ENCODE results near the gene THADA. TPM values are rescaled to one million over a fixed set of nuclear protein-coding genes. Genes with fewer than 3 reads are reported as not detected.
"Not testable (repeated sequence)": the region's sequence is repeated elsewhere in the genome, so short reads cannot be mapped to it uniquely, and the experiment has no call there.

The THADA gene
- total and polyA plus RNA-seq, 5 experiments from 2014 or later: 9.2 to 40.3 (median 15.5) TPM

DNA sequence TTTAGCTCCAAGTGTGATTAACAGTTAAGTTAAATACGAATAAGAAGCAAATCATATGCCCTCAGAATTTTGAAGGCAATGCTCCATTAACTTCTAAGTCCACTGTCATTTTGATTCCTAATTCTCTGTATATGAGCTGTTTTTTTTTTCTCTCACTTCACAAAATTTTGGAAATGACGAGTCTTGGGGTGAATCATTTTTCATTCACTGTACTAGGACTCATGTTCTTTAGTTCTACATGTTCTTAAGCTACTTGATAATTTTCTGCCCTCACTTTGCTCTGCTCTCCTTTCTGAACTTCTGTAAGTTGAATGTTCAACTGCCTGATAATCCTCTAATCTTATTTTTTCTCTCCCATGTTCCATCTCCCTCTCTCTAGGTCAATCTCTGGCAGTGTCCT is 141.0 kb downstream of the THADA start:
- POLR2A ChIA-PET: interaction anchor here (0.7 kb wide), 2 partner anchors 212 to 889 kb away, joined by 3 to 4 read pairs; no protein-coding TSS in a partner anchor
- DNase-seq: no peak
- H3K4me3 Mint-ChIP-seq: no peak overlapping the region
- peaks cover 0 to 2% (median 0%) of the 10 kb centered on the region in 9 donors for H3K9me3 Mint-ChIP-seq
- peak overlapping the region in 2 of 10 donors; percentile 65 to 70 for H3K27ac Mint-ChIP-seq
- ATAC-seq: no peak
- peaks cover 0 to 20% (median 6%) of the 10 kb centered on the region in 4 donors for H3K4me1 Mint-ChIP-seq
- no peaks in the 10 kb centered on the region for H3K27me3 Mint-ChIP-seq
- H3K36me3 Mint-ChIP-seq: peaks cover 12 to 58% (median 31%) of the 10 kb centered on the region in 3 donors

DNA sequence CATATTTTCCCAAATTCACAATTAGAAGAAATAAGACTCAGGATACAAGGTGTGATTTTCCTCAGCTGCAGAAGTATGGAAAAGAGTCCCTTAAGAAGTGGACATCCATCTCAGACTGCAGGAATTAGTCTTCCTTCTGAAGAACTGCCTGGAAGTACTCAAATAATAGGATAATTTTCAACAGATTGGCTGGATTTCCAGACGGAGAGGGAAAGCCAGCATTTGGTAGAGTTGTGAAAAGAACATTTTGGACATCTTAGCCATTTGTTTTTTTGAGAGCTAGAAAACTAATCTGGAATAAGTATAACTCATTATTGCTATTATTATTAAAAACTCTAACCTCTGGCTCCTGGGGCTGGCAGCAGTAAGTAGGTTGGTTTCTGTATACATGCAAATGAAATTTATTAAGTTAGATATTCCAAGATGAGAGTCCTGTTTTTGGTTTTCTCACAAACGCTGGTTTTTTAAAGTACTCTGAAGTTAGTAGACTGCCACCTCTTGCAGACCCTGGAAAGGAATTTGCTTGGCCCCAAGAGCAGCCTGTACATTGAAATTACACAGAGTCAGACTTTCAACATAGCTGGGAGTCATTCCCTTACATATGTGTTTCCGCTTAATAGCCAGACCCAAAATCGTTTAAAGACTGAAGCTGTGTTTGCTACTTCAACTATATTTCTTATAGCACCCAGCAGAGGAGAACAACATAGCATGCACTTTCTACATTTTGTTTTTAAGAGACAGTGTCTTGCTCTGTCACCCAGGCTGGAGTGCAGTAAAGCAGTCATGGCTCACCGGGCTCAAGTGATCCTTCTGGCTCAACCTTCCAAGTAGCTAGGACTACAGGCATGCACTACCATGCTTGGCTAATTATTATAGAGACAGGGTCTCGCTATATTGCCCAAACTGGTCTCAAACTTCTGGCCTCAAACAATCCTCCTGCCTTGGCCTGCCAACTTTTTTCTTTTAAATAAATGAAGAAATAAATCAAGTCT is 142.4 kb downstream of the THADA start:
- Mint-ChIP-seq H3K27ac (no peak overlapping the region), H3K4me3 (no peak overlapping the region), H3K4me1 (peaks cover 3 to 17% (median 9%) of the 10 kb centered on the region in 4 donors), H3K27me3 (no peaks in the 10 kb centered on the region), H3K36me3 (peaks cover 17 to 63% (median 36%) of the 10 kb centered on the region in 3 donors), H3K9me3 (peaks cover 0 to 2% (median 0%) of the 10 kb centered on the region in 9 donors)
- DNase-seq (no peak), ATAC-seq (no peak)
- POLR2A ChIA-PET: no interaction called here

DNA sequence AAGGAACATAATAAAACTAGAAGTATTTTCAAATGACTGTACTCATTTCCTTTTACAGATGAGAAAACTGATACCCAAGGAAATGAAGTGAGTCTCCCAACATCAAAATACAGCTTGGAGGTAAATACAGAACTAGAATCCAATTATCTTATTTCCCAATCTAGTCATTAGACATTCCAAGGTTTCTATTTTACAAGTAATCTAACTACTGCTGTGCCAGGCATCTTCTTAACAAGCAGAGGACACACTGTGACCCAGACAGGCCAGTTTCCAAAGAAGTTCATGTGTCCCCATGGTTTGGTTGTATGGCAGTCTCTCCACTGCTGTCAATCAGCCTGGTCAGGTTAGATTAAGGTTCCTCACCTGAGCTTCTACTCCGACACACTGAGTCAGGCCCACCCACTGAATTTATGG is 143.5 kb downstream of the THADA start:
- ATAC-seq (no peak), DNase-seq (no peak)
- peaks cover 0 to 2% (median 0%) of the 10 kb centered on the region in 9 donors for H3K9me3 Mint-ChIP-seq
- peaks cover 0 to 12% (median 8%) of the 10 kb centered on the region in 4 donors for H3K4me1 Mint-ChIP-seq
- peaks cover 18 to 58% (median 36%) of the 10 kb centered on the region in 3 donors for H3K36me3 Mint-ChIP-seq
- POLR2A ChIA-PET: no interaction called here
- no peak overlapping the region for H3K27ac Mint-ChIP-seq
- no peaks in the 10 kb centered on the region for H3K27me3 Mint-ChIP-seq
- H3K4me3 Mint-ChIP-seq: no peak overlapping the region

DNA sequence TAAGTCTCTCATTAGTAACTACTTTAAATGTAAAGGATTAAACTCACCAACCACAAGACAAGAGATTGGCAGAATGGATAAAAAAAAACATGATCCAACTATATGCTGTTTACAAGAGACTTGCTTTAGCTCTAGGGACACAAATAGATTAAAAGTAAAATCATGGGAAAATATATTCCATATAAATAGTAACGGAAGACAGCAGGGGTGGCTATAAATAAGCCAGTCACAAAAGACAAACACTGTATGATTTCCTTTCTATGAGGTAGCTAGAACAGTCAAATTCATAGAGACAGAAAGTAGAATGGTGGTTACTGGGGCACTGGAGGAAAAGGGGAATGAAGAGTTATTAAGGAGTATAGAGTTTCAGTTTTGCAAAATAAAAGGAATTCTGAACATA is 145.2 kb downstream of the THADA start:
- DNase-seq (no peak), ATAC-seq (no peak)
- Mint-ChIP-seq H3K36me3 (peaks cover 22 to 71% (median 39%) of the 10 kb centered on the region in 3 donors), H3K4me1 (peaks cover 0 to 11% (median 5%) of the 10 kb centered on the region in 4 donors), H3K9me3 (peaks cover 0 to 2% (median 0%) of the 10 kb centered on the region in 9 donors), H3K27ac (no peak overlapping the region), H3K27me3 (no peaks in the 10 kb centered on the region), H3K4me3 (no peak overlapping the region)
- POLR2A ChIA-PET: no interaction called here

DNA sequence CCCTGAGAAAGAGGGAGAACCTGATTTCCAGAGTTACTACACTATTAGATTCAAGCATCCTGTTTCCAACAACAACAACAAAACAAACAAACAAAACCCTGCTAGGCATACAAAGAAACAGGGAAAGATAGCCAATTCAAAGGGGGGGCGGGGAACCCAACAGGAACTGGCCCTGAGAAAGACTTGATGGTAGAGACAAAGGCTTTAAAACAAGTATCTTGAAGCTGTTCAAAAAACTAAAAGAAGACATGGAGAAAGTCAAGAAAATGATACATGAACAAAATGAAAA is 147.1 kb downstream of the THADA start:
- Mint-ChIP-seq H3K4me3 (no peak overlapping the region), H3K27me3 (no peaks in the 10 kb centered on the region), H3K4me1 (peaks cover 0 to 24% (median 5%) of the 10 kb centered on the region in 4 donors), H3K36me3 (peaks cover 29 to 73% (median 39%) of the 10 kb centered on the region in 3 donors), H3K27ac (peak overlapping the region in 1 of 10 donors; percentile 58), H3K9me3 (peaks cover 0 to 2% (median 0%) of the 10 kb centered on the region in 9 donors)
- DNase-seq: no peak
- POLR2A ChIA-PET: no interaction called here
- no peak for ATAC-seq

DNA sequence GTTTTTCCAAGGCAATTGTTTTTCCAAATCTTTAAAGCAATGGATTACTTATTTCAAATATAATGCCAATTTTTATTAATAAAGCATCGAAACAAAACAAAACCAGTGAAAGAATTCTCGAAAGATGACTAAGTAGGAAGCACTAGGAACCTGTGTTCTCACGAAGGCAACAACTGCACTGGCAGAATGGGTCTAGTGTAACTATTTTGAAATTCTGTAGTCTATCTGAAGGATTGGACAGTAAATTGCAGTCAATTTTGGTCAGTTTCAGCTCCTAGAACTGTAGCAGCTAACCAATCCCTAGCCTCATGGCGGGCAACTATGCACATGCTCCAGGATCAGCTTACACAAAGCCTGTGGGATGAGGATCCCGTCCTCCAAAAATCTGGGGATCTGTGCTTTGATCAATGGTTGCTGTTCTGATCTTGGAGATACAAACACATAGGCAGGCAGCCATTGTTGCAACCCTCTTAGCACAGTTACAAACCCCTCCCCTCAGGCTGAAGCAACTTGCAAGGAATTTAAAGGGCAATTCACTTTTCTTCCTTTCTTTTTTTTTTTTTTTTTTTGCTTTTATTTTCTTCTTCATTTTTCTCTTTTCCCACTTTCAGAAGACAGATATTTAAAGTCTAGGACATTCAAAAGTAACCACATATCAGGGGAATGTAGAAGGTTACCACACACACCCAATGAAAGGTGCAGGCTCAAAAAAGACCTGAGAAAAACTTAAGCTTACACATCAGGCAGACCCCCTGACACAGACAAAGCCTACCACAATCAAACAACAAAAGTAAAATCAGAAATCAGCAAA is 147.6 kb downstream of the THADA start:
- Mint-ChIP-seq H3K27me3 (no peaks in the 10 kb centered on the region), H3K9me3 (peaks cover 0 to 2% (median 0%) of the 10 kb centered on the region in 9 donors), H3K4me1 (peaks cover 0 to 24% (median 5%) of the 10 kb centered on the region in 4 donors), H3K4me3 (no peak overlapping the region), H3K36me3 (peaks cover 29 to 75% (median 35%) of the 10 kb centered on the region in 3 donors), H3K27ac (peak overlapping the region in 1 of 10 donors; percentile 58)
- DNase-seq (no peak), ATAC-seq (no peak)
- POLR2A ChIA-PET: interaction anchor here (0.6 kb wide), 1 partner anchor 672 kb away, joined by 3 read pairs; no protein-coding TSS in a partner anchor

DNA sequence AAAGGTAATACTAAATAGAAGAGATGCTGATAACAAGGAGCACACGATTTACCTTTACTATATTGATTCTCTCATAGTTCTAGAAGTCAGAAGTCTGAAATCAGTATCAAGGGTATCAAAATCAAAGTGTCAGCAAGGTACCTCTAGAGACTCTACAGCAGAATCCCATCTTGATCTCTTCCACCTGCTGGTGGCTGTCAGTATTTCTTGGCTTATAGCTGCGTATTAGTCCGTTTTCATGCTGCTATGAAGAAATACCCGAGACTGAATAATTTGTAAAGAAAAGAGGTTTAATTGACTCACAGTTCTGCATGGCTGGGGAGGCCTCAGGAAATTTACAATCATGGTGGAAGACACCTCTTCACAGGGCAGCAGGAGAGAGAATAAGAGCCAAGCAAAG is 149.1 kb downstream of the THADA start:
- H3K27ac Mint-ChIP-seq, POLR2A ChIA-PET, H3K4me3 Mint-ChIP-seq, H3K9me3 Mint-ChIP-seq, H3K27me3 Mint-ChIP-seq, ATAC-seq, DNase-seq: not testable (repeated sequence)
- Mint-ChIP-seq H3K36me3 (peaks cover 24 to 71% (median 29%) of the 10 kb centered on the region in 3 donors), H3K4me1 (peaks cover 0 to 29% (median 5%) of the 10 kb centered on the region in 4 donors)

DNA sequence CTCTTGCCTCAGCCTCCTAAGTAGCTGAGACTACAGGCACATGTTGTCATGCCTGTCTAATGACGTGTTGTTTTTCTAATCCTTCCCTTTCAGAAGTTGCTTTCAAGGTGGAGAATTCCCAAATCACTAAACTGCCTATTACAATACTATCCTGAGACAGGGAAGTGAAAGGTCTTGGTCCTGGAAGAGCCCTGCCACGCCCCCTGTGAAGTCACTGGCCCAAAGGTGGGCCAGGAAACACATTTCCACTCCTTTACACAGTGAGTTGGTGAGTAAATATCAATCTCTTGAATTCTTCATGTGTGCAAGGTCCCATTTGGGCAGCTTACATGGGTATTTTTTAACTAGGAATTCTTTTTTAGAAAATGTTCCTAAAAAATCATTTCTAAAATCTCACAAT is 150.1 kb downstream of the THADA start:
- H3K27me3 Mint-ChIP-seq: no peaks in the 10 kb centered on the region
- POLR2A ChIA-PET: no interaction called here
- H3K4me3 Mint-ChIP-seq: no peak overlapping the region
- ATAC-seq (no peak), DNase-seq (no peak)
- no peaks in the 10 kb centered on the region for H3K9me3 Mint-ChIP-seq
- H3K4me1 Mint-ChIP-seq: peaks cover 0 to 31% (median 5%) of the 10 kb centered on the region in 4 donors
- H3K36me3 Mint-ChIP-seq: peaks cover 18 to 64% (median 21%) of the 10 kb centered on the region in 3 donors
- no peak overlapping the region for H3K27ac Mint-ChIP-seq

DNA sequence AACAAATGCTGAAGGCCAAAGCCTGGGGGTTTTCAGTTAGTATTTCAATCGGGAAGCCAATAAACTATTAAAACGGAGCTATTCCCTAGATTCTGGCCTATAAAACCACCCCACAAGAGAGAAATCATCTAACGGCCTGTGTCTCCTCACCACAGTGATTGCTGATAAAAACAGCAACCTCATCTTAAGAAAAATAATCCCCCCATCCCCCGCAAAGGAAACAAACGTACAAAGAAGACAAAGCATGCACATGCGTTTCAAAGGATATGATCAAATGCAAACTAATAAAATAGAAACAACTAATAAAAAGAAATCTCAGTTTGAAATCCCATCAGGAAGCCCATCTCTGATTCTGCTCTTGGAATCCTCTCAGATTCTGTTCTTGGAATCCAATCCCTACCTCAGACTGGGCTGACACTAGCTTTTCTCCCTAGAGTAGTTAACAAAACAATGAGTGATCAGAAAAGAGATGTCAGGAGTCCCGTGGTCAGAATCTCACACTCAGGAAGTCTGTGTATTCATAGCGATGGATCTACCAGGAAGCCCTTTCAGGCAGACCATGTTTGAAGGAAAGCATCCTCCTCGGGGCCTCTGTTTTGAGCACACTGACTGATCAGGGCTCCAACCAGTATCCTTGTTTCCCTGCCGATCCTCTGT is 150.7 kb downstream of the THADA start:
- H3K27ac Mint-ChIP-seq: peak overlapping the region in 1 of 10 donors; percentile 33
- POLR2A ChIA-PET: no interaction called here
- H3K9me3 Mint-ChIP-seq: no peaks in the 10 kb centered on the region
- H3K4me1 Mint-ChIP-seq: peaks cover 0 to 31% (median 5%) of the 10 kb centered on the region in 4 donors
- no peak overlapping the region for H3K4me3 Mint-ChIP-seq
- ATAC-seq: no peak
- H3K36me3 Mint-ChIP-seq: peaks cover 18 to 66% (median 19%) of the 10 kb centered on the region in 3 donors
- H3K27me3 Mint-ChIP-seq: no peaks in the 10 kb centered on the region
- DNase-seq: no peak

DNA sequence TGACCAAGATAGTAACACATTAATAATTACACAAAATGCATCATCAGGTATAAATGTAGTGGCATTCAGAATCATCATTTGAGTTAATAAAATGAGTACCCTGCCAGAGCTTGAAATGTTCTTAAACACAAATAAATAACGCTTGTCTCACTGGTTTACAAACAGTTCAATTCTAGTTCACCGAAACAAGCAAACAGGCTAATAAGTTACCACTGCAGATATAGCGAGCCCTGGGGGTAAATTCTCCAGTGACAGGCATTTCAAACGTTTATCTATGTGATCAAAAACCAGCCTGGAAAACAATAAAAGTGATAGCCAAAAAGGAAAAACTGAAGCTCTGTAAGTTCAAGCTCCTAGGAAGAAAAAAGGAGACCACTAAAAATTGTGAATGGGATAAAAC is 152.6 kb downstream of the THADA start:
- POLR2A ChIA-PET: no interaction called here
- Mint-ChIP-seq H3K9me3 (no peaks in the 10 kb centered on the region), H3K4me1 (peaks cover 0 to 20% (median 3%) of the 10 kb centered on the region in 4 donors), H3K27me3 (no peaks in the 10 kb centered on the region), H3K36me3 (peaks cover 12 to 55% (median 13%) of the 10 kb centered on the region in 3 donors), H3K27ac (no peak overlapping the region), H3K4me3 (no peak overlapping the region)
- no peak for ATAC-seq
- DNase-seq: no peak

DNA sequence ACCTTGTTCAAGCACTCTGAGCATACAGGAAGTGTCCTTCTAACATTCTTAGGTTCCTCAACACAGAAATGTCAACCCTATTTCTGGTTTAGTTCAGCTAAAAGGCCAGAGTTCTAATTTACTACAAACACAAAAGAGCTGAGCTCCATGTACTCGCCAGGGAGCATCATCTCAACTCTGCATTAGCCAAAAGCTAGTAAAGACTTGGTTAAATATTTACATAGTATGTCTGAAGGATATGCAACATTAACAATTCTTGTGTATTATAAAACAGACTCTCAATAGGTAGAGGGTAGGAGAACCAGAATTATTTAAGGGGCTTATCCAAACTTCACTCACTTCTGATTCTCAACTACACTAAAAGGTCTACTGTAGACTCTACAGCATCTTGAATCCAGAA is 154.6 kb downstream of the THADA start:
- Mint-ChIP-seq H3K36me3 (peaks cover 14 to 53% (median 16%) of the 10 kb centered on the region in 3 donors), H3K27ac (no peak overlapping the region), H3K27me3 (no peaks in the 10 kb centered on the region), H3K4me1 (peaks cover 0 to 20% (median 3%) of the 10 kb centered on the region in 4 donors), H3K9me3 (no peaks in the 10 kb centered on the region), H3K4me3 (no peak overlapping the region)
- POLR2A ChIA-PET: no interaction called here
- DNase-seq (no peak), ATAC-seq (no peak)

Data from naive thymus-derived CD8-positive, alpha-beta T cell (primary cell).